SH-SY5Y (cell line): ENCODE results near the gene ZNF581.

Source experiments
- GATA2 ChIP-seq: IDR thresholded peaks from 2 replicates; pipeline ENCODE4 v1.6.1; 2011; ENCODE audit warnings: mild to moderate bottlenecking, low read depth, low read length
- GATA3 ChIP-seq: IDR thresholded peaks from 2 replicates; pipeline ENCODE4 v1.6.1; 2011; ENCODE audit warnings: low read depth, mild to moderate bottlenecking, low read length, moderate library complexity

GRCh38 chr19:55694241-55694655 is 50.8 kb downstream of the ZNF581 start:
- no peak for TF ChIP-seq GATA3
- TF ChIP-seq GATA2: no peak
